H1 (cell line): Measurements from ENCODE around the gene WDR45B.

Experiments
- CREB1 ChIP-seq: IDR thresholded peaks from 2 replicates; pipeline ENCODE4 v1.6.1; 2012; ENCODE audit warnings: inconsistent platforms
- CTCF ChIP-seq, 3 experiments: IDR thresholded peaks; 1 replicate in 2 of 3; 2 replicates in 1 of 3; pipeline versions ENCODE4 v1.5.1 to v1.6.1; 2011; ENCODE audit warnings: low read length in 3 of 3, mild to moderate bottlenecking in 3 of 3, inconsistent platforms in 2 of 3, low read depth in 1 of 3, moderate library complexity in 1 of 3; ENCODE audit not compliant: insufficient read depth in 1 of 3; ENCODE audit errors: control extremely low read depth in 1 of 3
- EP300 ChIP-seq, 2 experiments: IDR thresholded peaks; 1 replicate in 1 of 2; 2 replicates in 1 of 2; pipeline ENCODE4 v1.6.1; 2011 to 2012; ENCODE audit warnings: low read depth in 2 of 2, low read length in 2 of 2, mild to moderate bottlenecking in 2 of 2, borderline replicate concordance in 1 of 2, inconsistent platforms in 1 of 2, moderate library complexity in 1 of 2
- HDAC6 ChIP-seq: IDR thresholded peaks from one replicate; pipeline ENCODE4 v1.7.1; 2012; ENCODE audit warnings: low read depth, mild to moderate bottlenecking, inconsistent platforms, low read length, moderate library complexity
- MAX ChIP-seq: IDR thresholded peaks from 2 replicates; pipeline ENCODE4 v1.6.1; 2012; ENCODE audit warnings: inconsistent platforms
- POLR2A ChIP-seq, 2 experiments: IDR thresholded peaks; 1 replicate in 1 of 2; 2 replicates in 1 of 2; pipeline ENCODE4 v1.6.1; 2011; ENCODE audit warnings: low read depth in 2 of 2, low read length in 2 of 2, mild to moderate bottlenecking in 2 of 2; ENCODE audit errors: control extremely low read depth in 1 of 2
- POLR2AphosphoS5 ChIP-seq: IDR thresholded peaks from 2 replicates; pipeline ENCODE4 v1.6.1; 2011; ENCODE audit warnings: low read depth, low read length
- SIN3A ChIP-seq, 2 experiments: IDR thresholded peaks in 1 of 2; conservative IDR thresholded peaks in 1 of 2; 2 replicates each; pipeline ENCODE4 v1.6.1; 2011 to 2012; ENCODE audit warnings: low read length in 2 of 2, improper control_type of control experiment in 1 of 2, low read depth in 1 of 2, mild to moderate bottlenecking in 1 of 2
- USF2 ChIP-seq: IDR thresholded peaks from 2 replicates; pipeline ENCODE4 v1.6.1; 2011; ENCODE audit warnings: low read length, improper control_type of control experiment
- YY1 ChIP-seq: IDR thresholded peaks from 2 replicates; pipeline ENCODE4 v1.6.1; 2011; ENCODE audit warnings: low read depth, mild to moderate bottlenecking, low read length

- TF ChIP-seq YY1 = no peak
- TF ChIP-seq EP300 (IDR thresholded peaks at IDR 0.05; ENCODE audit: borderline replicate concordance in 1 of 2, low read depth in 2 of 2, low read length in 2 of 2) = no peak
- no peak for TF ChIP-seq CTCF (IDR thresholded peaks at IDR 0.05; ENCODE audit: control extremely low read depth in 1 of 3, insufficient read depth in 1 of 3, low read depth in 1 of 3, low read length in 3 of 3)
- no peak for TF ChIP-seq POLR2A (IDR thresholded peaks at IDR 0.05; ENCODE audit: control extremely low read depth in 1 of 2, low read depth in 2 of 2, low read length in 2 of 2)
- no peak for TF ChIP-seq HDAC6
- TF ChIP-seq SIN3A (conservative IDR thresholded peaks at IDR 0.05 in 1 of 2, IDR thresholded peaks at IDR 0.05 in 1 of 2; ENCODE audit: low read depth in 1 of 2, low read length in 2 of 2) = no peak
- TF ChIP-seq USF2 = no peak
- TF ChIP-seq CREB1 = no peak
- TF ChIP-seq POLR2AphosphoS5 = no peak
- TF ChIP-seq MAX = no peak
Observed at GRCh38 chr17:82616021-82616711, 32.1 kb downstream of the WDR45B start.
